Measurements from ENCODE around the gene NWD2.
"Not testable (repeated sequence)": the region's sequence is repeated elsewhere in the genome, so short reads cannot be mapped to it uniquely, and the experiment has no call there.

The NWD2 gene

DNA sequence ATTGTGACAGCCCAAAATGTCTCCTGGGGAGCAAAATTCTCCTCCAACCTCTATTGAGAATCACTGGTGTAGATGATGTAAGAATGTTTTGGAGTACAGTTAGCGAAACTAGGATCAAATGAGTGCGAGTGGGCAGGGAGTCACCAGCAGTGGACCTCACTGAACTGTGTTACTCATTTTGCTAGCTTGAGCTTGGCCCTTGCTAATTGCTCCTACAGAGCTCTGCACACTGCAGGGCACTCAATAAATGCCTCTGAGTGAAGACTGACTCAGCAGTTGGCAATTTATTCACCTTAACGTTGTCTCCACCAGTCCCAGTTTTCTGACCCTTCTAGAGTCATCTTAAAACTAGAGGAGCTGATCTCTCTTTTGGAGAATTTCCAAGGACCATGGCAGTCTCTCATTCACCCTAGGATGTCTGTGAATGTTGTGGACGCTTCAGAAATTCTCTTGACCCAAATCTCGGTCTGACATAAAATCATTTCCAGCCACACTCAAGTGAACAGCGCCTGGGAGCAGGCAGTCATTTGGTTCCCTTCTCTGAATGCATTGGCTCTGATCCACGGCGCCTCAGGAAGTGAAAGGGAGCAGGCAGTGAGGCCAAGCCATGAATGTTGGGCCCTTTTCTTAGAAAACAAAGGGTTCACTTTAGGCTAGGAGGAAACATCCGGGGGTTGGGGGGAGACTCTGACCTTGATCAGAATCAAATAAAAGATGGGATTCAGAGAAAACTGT is 148.1 kb downstream of the NWD2 start:
- no peaks in the 10 kb centered on the region for H3K27me3 ChIP-seq (ENCODE audit: low read depth)
- no peak for DNase-seq (ENCODE audit: low spot score in 2 of 2)
- no peak overlapping the region for H3K4me3 ChIP-seq
- in situ Hi-C loops (cut with MboI; ENCODE audit: low sequenced_read_pairs): no loop called here
- H3K36me3 ChIP-seq (replicated peaks): no peaks in the 10 kb centered on the region
- H3K4me1 ChIP-seq: no peaks in the 10 kb centered on the region
- no peaks in the 10 kb centered on the region for H3K9me3 ChIP-seq

DNA sequence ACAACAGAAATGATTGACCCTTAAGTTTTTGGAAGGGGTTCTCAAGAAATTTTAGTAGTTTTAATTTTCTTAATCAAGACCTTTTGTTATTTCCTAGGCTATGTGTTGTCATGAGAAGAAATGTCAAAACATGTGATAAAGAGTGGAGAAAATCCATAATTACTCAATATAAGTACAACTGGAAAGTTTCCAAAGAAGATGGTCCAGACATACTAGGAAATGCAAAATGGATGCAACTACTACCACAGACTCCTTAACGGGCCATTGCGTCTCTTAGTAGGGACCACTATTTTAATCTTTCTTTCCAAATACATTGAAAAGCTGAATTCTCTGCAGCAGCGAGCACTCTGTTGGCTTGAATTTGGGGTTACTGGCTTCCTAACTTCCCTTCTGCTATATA is 148.8 kb downstream of the NWD2 start:
- in situ Hi-C loops (cut with MboI; ENCODE audit: low sequenced_read_pairs): no loop called here
- no peaks in the 10 kb centered on the region for H3K27me3 ChIP-seq (ENCODE audit: low read depth)
- H3K4me3 ChIP-seq: no peak overlapping the region
- no peak for DNase-seq (ENCODE audit: low spot score in 2 of 2)
- no peaks in the 10 kb centered on the region for H3K36me3 ChIP-seq (replicated peaks)
- no peaks in the 10 kb centered on the region for H3K9me3 ChIP-seq
- no peaks in the 10 kb centered on the region for H3K4me1 ChIP-seq

DNA sequence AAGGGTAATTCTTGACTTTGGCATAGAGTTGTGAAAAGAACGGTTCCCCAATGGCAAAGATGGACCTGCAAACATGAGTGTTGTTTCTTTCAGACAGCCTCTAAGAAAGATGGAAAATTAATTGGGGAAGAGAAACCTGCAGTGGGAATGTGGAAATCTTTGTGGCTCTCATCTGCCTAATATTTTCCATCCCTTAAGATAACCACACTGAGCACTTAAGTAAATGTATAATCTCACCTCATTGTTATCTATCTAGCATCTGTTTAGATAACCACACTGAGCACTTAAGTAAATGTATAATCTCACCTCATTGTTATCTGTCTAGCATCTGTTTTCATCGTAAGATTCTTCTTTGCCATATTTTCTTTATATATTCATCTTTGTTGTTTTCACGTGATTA is 149.3 kb downstream of the NWD2 start:
- DNase-seq (ENCODE audit: low spot score in 2 of 2): no peak
- Histone ChIP-seq H3K4me1 (no peaks in the 10 kb centered on the region), H3K4me3 (no peak overlapping the region), H3K27me3 (ENCODE audit: low read depth) (no peaks in the 10 kb centered on the region), H3K36me3 (replicated peaks) (no peaks in the 10 kb centered on the region), H3K9me3 (no peaks in the 10 kb centered on the region)
- in situ Hi-C loops (cut with MboI; ENCODE audit: low sequenced_read_pairs): no loop called here

DNA sequence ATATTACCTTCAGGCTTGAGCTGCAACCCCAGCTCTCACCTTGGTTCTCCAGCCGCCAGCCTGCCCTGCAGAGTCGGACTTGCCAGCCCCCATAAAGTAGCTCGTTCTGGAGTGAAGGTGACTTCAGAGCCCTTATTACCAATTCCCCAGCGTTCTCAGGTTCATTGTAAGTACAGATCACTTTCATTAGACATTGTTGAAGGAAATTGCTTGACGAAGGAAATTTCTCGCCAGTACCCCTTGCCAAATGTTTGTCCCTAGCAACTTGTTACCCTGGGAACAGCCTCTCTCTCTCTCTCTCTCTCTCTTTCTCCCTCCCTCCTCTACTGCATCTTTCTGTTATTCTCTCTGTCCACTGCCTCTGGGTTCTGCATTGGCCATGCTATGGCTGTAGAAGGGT is 153.0 kb downstream of the NWD2 start:
- in situ Hi-C loops (cut with MboI; ENCODE audit: low sequenced_read_pairs): no loop called here
- Histone ChIP-seq H3K4me3 (no peak overlapping the region), H3K4me1 (no peaks in the 10 kb centered on the region), H3K36me3 (replicated peaks) (no peaks in the 10 kb centered on the region), H3K9me3 (no peaks in the 10 kb centered on the region), H3K27me3 (ENCODE audit: low read depth) (no peaks in the 10 kb centered on the region)
- DNase-seq (ENCODE audit: low spot score in 2 of 2): no peak

DNA sequence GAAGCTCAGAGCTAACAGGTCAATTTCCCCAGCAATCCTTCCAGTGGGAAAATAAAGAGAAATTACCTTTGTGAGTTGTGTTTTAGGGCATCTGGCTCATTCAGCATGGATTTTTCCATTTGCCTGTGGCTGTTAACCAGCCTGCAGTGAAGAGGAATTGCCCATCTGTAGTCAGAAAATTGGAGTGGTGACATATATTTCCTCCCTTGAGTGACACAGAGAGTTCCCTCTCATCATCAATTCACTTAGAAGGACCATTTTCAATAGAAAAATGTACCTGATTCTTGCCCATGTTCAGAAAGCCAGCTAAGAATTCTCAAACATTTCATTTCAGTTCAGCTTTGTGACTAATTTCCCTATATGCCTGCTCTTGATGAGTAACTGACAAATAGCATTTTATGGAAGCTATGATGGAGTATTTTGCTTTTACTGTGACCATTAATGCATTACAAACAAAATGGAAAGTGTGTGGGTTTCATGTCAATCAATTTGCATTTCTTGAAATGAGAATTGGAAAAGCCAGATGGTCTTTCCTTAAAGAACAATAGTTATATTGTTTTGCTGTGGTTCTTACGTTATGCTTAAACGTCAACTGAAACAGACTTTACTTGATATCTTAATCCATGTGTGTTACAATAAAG is 155.8 kb downstream of the NWD2 start:
- Histone ChIP-seq H3K4me3 (no peak overlapping the region), H3K4me1 (no peaks in the 10 kb centered on the region), H3K27me3 (ENCODE audit: low read depth) (peaks cover 3% of the 10 kb centered on the region; the same call in 1 of the 2 replicates), H3K36me3 (replicated peaks) (no peaks in the 10 kb centered on the region), H3K9me3 (no peaks in the 10 kb centered on the region)
- no peak for DNase-seq (ENCODE audit: low spot score in 2 of 2)
- in situ Hi-C loops (cut with MboI; ENCODE audit: low sequenced_read_pairs): no loop called here

DNA sequence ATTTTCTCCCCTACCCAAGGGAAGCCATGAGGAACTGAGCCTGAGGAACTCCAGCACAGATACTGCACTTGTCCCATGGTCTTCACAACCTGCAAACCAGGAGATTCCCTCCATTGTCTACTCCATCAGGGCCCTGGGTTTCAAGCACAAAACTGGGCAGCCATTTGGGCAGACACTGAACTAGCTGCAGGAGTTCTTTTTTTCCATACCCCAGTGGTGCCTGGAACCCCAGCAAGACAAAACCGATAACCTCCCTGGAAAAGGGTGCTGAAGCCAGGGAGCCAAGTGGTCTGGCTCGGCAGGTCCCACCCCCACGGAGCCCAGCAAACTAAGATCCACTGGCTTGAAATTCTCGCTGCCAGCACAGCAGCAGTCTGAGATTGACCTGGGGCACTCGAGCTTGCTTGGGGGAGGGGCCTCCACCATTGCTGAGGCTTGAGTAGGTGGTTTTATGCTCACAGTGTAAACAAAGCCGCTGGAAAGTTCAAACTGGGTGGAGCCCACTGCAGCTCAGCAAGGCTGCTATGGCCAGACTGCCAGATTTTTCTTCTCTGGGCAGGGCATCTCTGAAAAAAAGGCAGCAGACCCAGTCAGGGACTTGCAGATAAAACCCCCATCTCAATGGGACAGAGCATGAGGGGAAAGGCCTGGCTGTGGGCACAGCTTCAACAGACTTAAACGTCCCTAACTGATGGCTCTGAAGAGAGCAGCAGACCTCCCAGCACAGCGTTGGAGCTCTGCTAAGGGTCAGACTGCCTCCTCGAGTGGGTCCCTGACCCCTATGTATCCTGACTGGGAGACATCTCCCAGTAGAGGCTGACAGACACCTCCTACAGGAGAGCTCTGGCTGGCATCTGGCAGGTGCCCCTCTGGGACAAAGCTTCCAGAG is 163.6 kb downstream of the NWD2 start:
- H3K9me3 ChIP-seq; H3K4me1 ChIP-seq; H3K36me3 ChIP-seq (replicated peaks); in situ Hi-C loops (cut with MboI; ENCODE audit: low sequenced_read_pairs); H3K4me3 ChIP-seq; H3K27me3 ChIP-seq (ENCODE audit: low read depth): not testable (repeated sequence)
- DNase-seq (ENCODE audit: low spot score in 2 of 2): peak in 1 of 2 experiments; percentile 25

DNA sequence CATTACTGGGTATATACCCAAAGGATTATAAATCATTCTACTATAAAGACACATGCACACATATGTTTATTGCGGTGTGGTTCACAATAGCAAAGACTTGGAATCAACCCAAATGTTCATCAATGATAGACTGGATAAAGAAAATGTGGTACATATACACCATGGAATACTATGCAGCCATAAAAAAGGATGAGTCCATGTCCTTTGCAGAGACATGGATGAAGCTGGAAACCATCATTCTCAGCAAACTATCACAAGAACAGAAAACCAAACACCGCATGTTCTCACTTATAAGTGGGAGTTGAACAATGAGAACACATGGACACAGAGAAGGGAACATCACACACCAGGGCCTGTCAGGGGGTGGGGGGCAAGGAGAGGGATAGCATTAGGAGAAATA is 169.1 kb downstream of the NWD2 start:
- H3K27me3 ChIP-seq (ENCODE audit: low read depth); DNase-seq (ENCODE audit: low spot score in 2 of 2); H3K4me1 ChIP-seq; in situ Hi-C loops (cut with MboI; ENCODE audit: low sequenced_read_pairs); H3K36me3 ChIP-seq (replicated peaks); H3K4me3 ChIP-seq; H3K9me3 ChIP-seq: not testable (repeated sequence)

DNA sequence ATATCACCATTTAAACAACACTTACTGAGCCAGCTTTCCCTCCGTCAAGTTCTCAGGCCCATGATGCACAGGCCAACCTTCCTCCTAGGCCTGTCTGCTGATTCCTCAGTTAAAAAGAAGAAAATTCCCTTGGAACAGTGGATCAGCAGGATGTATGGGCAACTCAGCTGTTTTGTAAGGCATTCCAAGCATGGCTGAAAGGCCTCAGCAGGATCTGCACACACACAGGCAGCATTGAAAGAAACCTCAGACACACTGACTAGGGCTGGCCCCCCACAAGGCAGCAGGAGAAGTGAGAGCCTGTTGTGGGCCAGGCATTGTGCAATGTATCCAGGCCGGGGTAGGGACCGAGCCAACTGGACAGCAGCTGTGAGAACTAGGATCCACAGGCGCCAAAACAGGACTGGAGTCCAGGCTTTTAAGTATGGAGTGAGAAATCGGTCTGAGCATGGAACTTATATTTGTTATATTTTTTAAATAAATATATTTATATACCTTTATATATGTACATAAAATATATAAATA is 171.4 kb downstream of the NWD2 start:
- no peaks in the 10 kb centered on the region for H3K9me3 ChIP-seq
- H3K4me1 ChIP-seq: no peaks in the 10 kb centered on the region
- no peak for DNase-seq (ENCODE audit: low spot score in 2 of 2)
- in situ Hi-C loops (cut with MboI; ENCODE audit: low sequenced_read_pairs): no loop called here
- H3K36me3 ChIP-seq (replicated peaks): no peaks in the 10 kb centered on the region
- no peak overlapping the region for H3K4me3 ChIP-seq
- no peaks in the 10 kb centered on the region for H3K27me3 ChIP-seq (ENCODE audit: low read depth)

DNA sequence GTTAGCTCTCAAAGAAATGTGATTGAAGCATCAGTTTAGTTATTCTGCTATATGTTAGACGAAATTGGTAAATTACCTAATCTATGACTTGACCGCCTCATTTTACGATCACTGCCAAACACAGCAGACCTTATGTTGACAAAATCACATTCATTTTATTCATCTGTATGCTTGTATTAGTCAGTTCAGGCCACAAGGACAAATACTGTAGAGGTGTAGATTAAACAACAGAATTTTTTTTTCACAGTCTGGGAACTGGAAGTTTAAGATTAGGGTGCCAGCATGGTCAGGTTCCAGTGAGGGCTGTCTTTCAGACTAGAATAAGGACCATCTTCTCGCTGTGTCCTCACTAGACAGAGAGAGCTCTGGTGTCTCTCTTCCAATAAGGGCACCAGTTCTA is 177.1 kb downstream of the NWD2 start:
- Histone ChIP-seq H3K4me1 (no peaks in the 10 kb centered on the region), H3K27me3 (ENCODE audit: low read depth) (no peaks in the 10 kb centered on the region; the same call in 1 of the 2 replicates), H3K4me3 (no peak overlapping the region), H3K36me3 (replicated peaks) (no peaks in the 10 kb centered on the region), H3K9me3 (no peaks in the 10 kb centered on the region)
- in situ Hi-C loops (cut with MboI; ENCODE audit: low sequenced_read_pairs): no loop called here
- no peak for DNase-seq (ENCODE audit: low spot score in 2 of 2)

DNA sequence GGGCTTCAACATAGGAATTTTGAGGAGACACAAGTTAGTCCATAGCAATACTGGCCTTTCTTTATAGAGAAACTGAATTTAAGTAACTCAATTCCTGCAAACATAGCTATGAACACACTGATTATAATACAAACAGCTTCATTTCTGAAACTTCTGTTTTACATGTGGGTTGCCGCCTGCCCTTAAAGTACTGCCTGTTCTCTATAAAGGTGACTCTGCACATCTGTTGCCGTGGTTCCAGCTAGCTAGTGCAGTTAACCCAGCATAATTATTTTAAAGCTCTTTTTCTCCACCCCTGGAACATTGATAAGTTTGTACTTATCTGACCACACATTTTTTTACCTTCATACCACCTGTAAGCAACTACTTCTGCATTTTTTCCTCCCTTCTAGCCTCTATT is 177.6 kb downstream of the NWD2 start:
- Histone ChIP-seq H3K36me3 (replicated peaks) (no peaks in the 10 kb centered on the region), H3K4me3 (no peak overlapping the region), H3K27me3 (ENCODE audit: low read depth) (no peaks in the 10 kb centered on the region; the same call in 1 of the 2 replicates), H3K4me1 (no peaks in the 10 kb centered on the region), H3K9me3 (no peaks in the 10 kb centered on the region)
- in situ Hi-C loops (cut with MboI; ENCODE audit: low sequenced_read_pairs): no loop called here
- DNase-seq (ENCODE audit: low spot score in 2 of 2): no peak

DNA sequence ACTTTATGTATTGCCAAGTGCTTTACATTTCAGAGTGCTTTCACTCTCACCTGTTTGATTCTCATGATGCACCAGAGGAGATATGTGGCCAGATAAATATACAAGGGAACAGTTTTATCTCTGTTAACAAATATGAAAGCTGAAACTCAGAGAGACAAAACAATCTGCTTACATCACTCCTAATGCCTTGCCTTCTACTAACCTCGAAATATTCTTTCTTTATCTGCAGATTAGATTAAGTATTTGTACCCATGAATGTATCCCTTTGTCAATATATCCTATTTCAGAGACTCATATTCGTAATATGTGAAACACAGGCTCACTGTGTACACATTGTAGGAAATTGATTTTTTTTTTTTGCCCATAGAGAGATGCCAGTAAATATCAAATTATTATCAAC is 178.1 kb downstream of the NWD2 start:
- Histone ChIP-seq H3K4me1 (no peaks in the 10 kb centered on the region), H3K36me3 (replicated peaks) (no peaks in the 10 kb centered on the region), H3K4me3 (no peak overlapping the region), H3K9me3 (no peaks in the 10 kb centered on the region), H3K27me3 (ENCODE audit: low read depth) (no peaks in the 10 kb centered on the region; the same call in 1 of the 2 replicates)
- DNase-seq (ENCODE audit: low spot score in 2 of 2): no peak
- in situ Hi-C loops (cut with MboI; ENCODE audit: low sequenced_read_pairs): no loop called here

DNA sequence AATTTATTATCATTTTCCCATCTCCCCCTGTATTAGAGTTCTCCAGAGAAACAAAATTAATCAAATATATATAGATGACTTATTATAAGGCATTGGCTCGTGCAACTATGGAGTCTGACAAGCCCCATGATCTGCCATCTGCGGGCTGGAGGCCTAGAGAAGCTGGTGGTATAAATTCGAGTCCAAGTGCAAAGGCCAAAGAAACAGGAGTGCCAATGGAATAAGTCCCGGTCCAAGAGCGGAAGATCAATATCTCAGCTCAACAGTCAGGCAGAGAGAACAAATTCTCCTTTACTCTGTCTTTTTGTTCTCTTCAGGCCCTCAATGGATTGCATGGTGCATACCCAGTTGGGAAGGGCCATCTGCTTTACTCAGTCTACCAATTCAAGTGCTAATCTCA is 178.8 kb downstream of the NWD2 start:
- Histone ChIP-seq H3K4me1 (no peaks in the 10 kb centered on the region), H3K36me3 (replicated peaks) (no peaks in the 10 kb centered on the region), H3K27me3 (ENCODE audit: low read depth) (no peaks in the 10 kb centered on the region; the same call in 1 of the 2 replicates), H3K9me3 (no peaks in the 10 kb centered on the region), H3K4me3 (no peak overlapping the region)
- in situ Hi-C loops (cut with MboI; ENCODE audit: low sequenced_read_pairs): no loop called here
- no peak for DNase-seq (ENCODE audit: low spot score in 2 of 2)

DNA sequence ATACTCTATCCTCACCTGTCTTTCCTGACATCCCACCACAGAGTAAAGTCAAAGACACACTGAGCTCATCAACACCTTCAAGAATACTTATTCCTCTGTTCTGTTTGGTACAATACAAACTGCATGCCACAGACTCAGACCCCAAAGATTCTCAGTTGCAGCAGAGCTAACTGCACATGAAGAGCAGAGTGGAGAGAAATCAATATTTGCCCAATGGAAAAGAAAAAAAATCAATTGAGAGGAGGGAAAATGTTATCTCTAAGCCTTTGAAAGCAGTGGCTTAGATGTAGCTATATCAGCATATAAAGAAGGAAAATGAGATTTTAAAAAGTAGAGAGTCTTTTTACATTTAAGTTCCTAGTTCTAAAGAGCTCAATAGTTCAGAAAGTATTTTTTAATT is 180.2 kb downstream of the NWD2 start:
- no peaks in the 10 kb centered on the region for H3K4me1 ChIP-seq
- in situ Hi-C loops (cut with MboI; ENCODE audit: low sequenced_read_pairs): no loop called here
- H3K27me3 ChIP-seq (ENCODE audit: low read depth): no peaks in the 10 kb centered on the region; the same call in 1 of the 2 replicates
- no peaks in the 10 kb centered on the region for H3K36me3 ChIP-seq (replicated peaks)
- no peak overlapping the region for H3K4me3 ChIP-seq
- H3K9me3 ChIP-seq: no peaks in the 10 kb centered on the region
- DNase-seq (ENCODE audit: low spot score in 2 of 2): no peak

DNA sequence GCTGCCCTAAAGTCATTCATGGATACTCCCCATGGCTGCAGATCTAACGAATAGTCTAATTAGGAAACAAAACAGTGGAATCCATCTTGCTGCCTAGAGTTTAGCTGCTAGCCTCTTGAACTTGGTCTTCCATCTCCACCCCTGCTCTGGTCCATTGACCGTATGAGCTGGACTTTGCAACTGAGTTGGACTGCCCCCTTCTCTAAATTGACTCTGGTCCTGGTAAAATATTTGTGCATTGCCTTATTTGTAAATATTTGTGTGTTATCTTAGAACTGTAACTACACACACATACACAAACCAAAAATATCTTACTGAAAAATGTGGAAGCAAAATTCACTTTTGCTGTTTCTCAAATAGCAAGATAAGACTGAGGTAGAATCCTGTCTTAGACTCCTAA is 181.3 kb downstream of the NWD2 start:
- DNase-seq (ENCODE audit: low spot score in 2 of 2): no peak
- Histone ChIP-seq H3K9me3 (no peaks in the 10 kb centered on the region), H3K36me3 (replicated peaks) (no peaks in the 10 kb centered on the region), H3K4me3 (no peak overlapping the region), H3K27me3 (ENCODE audit: low read depth) (no peaks in the 10 kb centered on the region; the same call in 1 of the 2 replicates), H3K4me1 (no peaks in the 10 kb centered on the region)
- in situ Hi-C loops (cut with MboI; ENCODE audit: low sequenced_read_pairs): no loop called here

Data from HAP-1 (cell line).